Measurements from ENCODE around the gene HOXA6.

HOXA6 gene

GRCh38 chr7:27139334-27140125 is 8.0 kb downstream of the HOXA6 start:
- no peak for TF ChIP-seq POLR2AphosphoS5 (IDR thresholded peaks at IDR 0.05; ENCODE audit: low read depth)
- TF ChIP-seq REST (IDR thresholded peaks at IDR 0.05; ENCODE audit: insufficient replicate concordance, low read depth) = no peak
- TF ChIP-seq GABPA (IDR thresholded peaks at IDR 0.05; ENCODE audit: low read depth) = no peak
- no peak for TF ChIP-seq SPI1 (IDR thresholded peaks at IDR 0.05; ENCODE audit: borderline replicate concordance, low read depth)
- no peak for TF ChIP-seq CTCF (IDR thresholded peaks at IDR 0.05; ENCODE audit: insufficient read depth, low read length)
- DNase-seq (ENCODE audit: low read depth in 1 of 2, low spot score in 1 of 2) = no peak
- peaks cover 3% of the 10 kb centered on the region for H3K27me3 ChIP-seq (ENCODE audit: insufficient read depth, poor library complexity, severe bottlenecking)
- H3K27ac ChIP-seq (replicated peaks) = no peak overlapping the region
- H3K4me3 ChIP-seq (replicated peaks; ENCODE audit: insufficient read depth, low read length) = no peak overlapping the region

- Histone ChIP-seq H3K27me3 (ENCODE audit: insufficient read depth, poor library complexity, severe bottlenecking) (peaks cover 3% of the 10 kb centered on the region), H3K27ac (replicated peaks) (no peak overlapping the region), H3K4me3 (replicated peaks; ENCODE audit: insufficient read depth, low read length) (no peak overlapping the region)
- TF ChIP-seq SPI1 (IDR thresholded peaks at IDR 0.05; ENCODE audit: borderline replicate concordance, low read depth) (no peak), REST (IDR thresholded peaks at IDR 0.05; ENCODE audit: insufficient replicate concordance, low read depth) (no peak), CTCF (IDR thresholded peaks at IDR 0.05; ENCODE audit: insufficient read depth, low read length) (no peak), GABPA (IDR thresholded peaks at IDR 0.05; ENCODE audit: low read depth) (no peak), POLR2AphosphoS5 (IDR thresholded peaks at IDR 0.05; ENCODE audit: low read depth) (no peak)
- no peak for DNase-seq (ENCODE audit: low read depth in 1 of 2, low spot score in 1 of 2)
Measured at GRCh38 chr7:27138985-27139333, 8.6 kb downstream of the HOXA6 start.

GRCh38 chr7:27138472-27138871 is 9.1 kb downstream of the HOXA6 start:
- no peak for TF ChIP-seq POLR2AphosphoS5 (IDR thresholded peaks at IDR 0.05; ENCODE audit: low read depth)
- TF ChIP-seq SPI1 (IDR thresholded peaks at IDR 0.05; ENCODE audit: borderline replicate concordance, low read depth) = no peak
- no peak for TF ChIP-seq REST (IDR thresholded peaks at IDR 0.05; ENCODE audit: insufficient replicate concordance, low read depth)
- TF ChIP-seq GABPA (IDR thresholded peaks at IDR 0.05; ENCODE audit: low read depth) = no peak
- no peak for TF ChIP-seq CTCF (IDR thresholded peaks at IDR 0.05; ENCODE audit: insufficient read depth, low read length)
- DNase-seq (ENCODE audit: low read depth in 1 of 2, low spot score in 1 of 2) = no peak
- Histone ChIP-seq H3K27me3 (ENCODE audit: insufficient read depth, poor library complexity, severe bottlenecking) (peaks cover 3% of the 10 kb centered on the region), H3K4me3 (replicated peaks; ENCODE audit: insufficient read depth, low read length) (no peak overlapping the region), H3K27ac (replicated peaks) (no peak overlapping the region)
